ENCODE results near the gene SLC44A5.
"Not testable (repeated sequence)": the region's sequence is repeated elsewhere in the genome, so short reads cannot be mapped to it uniquely, and the experiment has no call there.

SLC44A5 gene

GRCh38 chr1:75519651-75520427, 91.1 kb downstream of the SLC44A5 start:
- no peak for DNase-seq

GRCh38 chr1:75518686-75519085, 92.2 kb downstream of the SLC44A5 start:
- DNase-seq: no peak

- DNase-seq: no peak
Observed at GRCh38 chr1:75514270-75514669, 96.6 kb downstream of the SLC44A5 start.

GRCh38 chr1:75506976-75507375, 103.9 kb downstream of the SLC44A5 start:
- DNase-seq: no peak

GRCh38 chr1:75503221-75503974, 107.5 kb downstream of the SLC44A5 start:
- no peak for DNase-seq

- no peak for DNase-seq
Observed at GRCh38 chr1:75502776-75503175, 108.1 kb downstream of the SLC44A5 start.

- DNase-seq: no peak
Observed at GRCh38 chr1:75501577-75502295, 109.2 kb downstream of the SLC44A5 start.

GRCh38 chr1:75492011-75492410, 118.9 kb downstream of the SLC44A5 start:
- no peak for DNase-seq

GRCh38 chr1:75487399-75487798, 123.5 kb downstream of the SLC44A5 start:
- no peak for DNase-seq

- no peak for DNase-seq
Observed at GRCh38 chr1:75484789-75485188, 126.1 kb downstream of the SLC44A5 start.

GRCh38 chr1:75482951-75483350, 128.0 kb downstream of the SLC44A5 start:
- no peak for DNase-seq

GRCh38 chr1:75476486-75476885, 134.4 kb downstream of the SLC44A5 start:
- DNase-seq: not testable (repeated sequence)

GRCh38 chr1:75475696-75476095, 135.2 kb downstream of the SLC44A5 start:
- DNase-seq: no peak

- no peak for DNase-seq
Observed at GRCh38 chr1:75472971-75473603, 137.8 kb downstream of the SLC44A5 start.

GRCh38 chr1:75472089-75472970, 138.6 kb downstream of the SLC44A5 start:
- DNase-seq: no peak

GRCh38 chr1:75471252-75471651, 139.7 kb downstream of the SLC44A5 start:
- DNase-seq: no peak

GRCh38 chr1:75470448-75470847, 140.5 kb downstream of the SLC44A5 start:
- DNase-seq: no peak

GRCh38 chr1:75469586-75470173, 141.2 kb downstream of the SLC44A5 start:
- no peak for DNase-seq

- DNase-seq: no peak
Observed at GRCh38 chr1:75461808-75462325, 149.0 kb downstream of the SLC44A5 start.

- no peak for DNase-seq
Observed at GRCh38 chr1:75449998-75450397, 160.9 kb downstream of the SLC44A5 start.

- no peak for DNase-seq
Observed at GRCh38 chr1:75444220-75444619, 166.7 kb downstream of the SLC44A5 start.

Measured in GF-D8 (cell line).